GM10266 (cell line): ENCODE measurements around the gene ACTR5.

Experiments used
- DNase-seq: peaks from one replicate; pipeline ENCODE4 v3.0.0; 2012; ENCODE audit errors: extremely low spot score
- TF ChIP-seq, protein P1 (sequence below): IDR thresholded peaks from 2 replicates; pipeline ENCODE4 v1.5.1; 2012; ENCODE audit warnings: mild to moderate bottlenecking, low read depth; ENCODE audit not compliant: control insufficient read depth, insufficient read depth; ENCODE audit errors: missing control alignments

The ACTR5 gene

DNA sequence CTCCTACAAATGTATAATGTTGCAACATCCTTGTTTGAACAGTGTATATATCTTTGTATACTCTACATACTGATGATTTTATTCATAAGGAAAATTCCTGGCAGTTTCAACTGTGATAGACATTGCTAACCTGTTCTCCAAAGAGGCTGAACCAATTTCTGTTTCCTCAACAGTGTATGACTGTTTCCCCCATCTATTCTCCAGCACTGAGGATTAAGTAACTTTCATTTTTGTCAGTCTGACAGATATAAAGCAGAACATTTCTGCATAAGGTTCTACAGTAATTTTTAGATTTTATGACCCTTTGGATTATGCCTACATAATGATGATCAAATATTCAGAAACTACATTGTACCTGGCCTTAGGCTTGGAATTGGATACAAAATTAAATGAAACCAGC, 67.2 kb downstream of the ACTR5 start:
- DNase-seq: no peak
- TF ChIP-seq, protein P1, sequence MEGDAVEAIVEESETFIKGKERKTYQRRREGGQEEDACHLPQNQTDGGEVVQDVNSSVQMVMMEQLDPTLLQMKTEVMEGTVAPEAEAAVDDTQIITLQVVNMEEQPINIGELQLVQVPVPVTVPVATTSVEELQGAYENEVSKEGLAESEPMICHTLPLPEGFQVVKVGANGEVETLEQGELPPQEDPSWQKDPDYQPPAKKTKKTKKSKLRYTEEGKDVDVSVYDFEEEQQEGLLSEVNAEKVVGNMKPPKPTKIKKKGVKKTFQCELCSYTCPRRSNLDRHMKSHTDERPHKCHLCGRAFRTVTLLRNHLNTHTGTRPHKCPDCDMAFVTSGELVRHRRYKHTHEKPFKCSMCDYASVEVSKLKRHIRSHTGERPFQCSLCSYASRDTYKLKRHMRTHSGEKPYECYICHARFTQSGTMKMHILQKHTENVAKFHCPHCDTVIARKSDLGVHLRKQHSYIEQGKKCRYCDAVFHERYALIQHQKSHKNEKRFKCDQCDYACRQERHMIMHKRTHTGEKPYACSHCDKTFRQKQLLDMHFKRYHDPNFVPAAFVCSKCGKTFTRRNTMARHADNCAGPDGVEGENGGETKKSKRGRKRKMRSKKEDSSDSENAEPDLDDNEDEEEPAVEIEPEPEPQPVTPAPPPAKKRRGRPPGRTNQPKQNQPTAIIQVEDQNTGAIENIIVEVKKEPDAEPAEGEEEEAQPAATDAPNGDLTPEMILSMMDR: no peak

GRCh38 chr20:38818113-38819065, 70.1 kb downstream of the ACTR5 start:
- DNase-seq: no peak
- TF ChIP-seq, protein P1: no peak
